ENCODE measurements around the gene C5. TPM values are rescaled to one million over a fixed set of nuclear protein-coding genes. Genes with fewer than 3 reads are reported as not detected.

The C5 gene
- total and polyA plus RNA-seq, 2 experiments from 2014 or later = 0.31 TPM; not detected in 1

- no peaks in the 10 kb centered on the region for H3K9me2 ChIP-seq (ENCODE audit: insufficient read depth)
- H3K27ac Mint-ChIP-seq = no peak overlapping the region
- H3K27me3 ChIP-seq (ENCODE audit: insufficient read depth) = no peaks in the 10 kb centered on the region
- H3K36me3 ChIP-seq (ENCODE audit: insufficient read depth) = no peaks in the 10 kb centered on the region
- no peak overlapping the region for H3K4me2 ChIP-seq
- no peaks in the 10 kb centered on the region for H3K79me2 ChIP-seq (replicated peaks; ENCODE audit: insufficient read depth)
- H2AFZ ChIP-seq = 0 out of 2 replicates have a peak overlapping the region, but pooled peaks have one; percentile 52
- no peak overlapping the region for H3K27ac ChIP-seq (ENCODE audit: low read depth)
- no peak for DNase-seq (ENCODE audit: low spot score)
- H3K4me1 Mint-ChIP-seq = peaks cover 44% of the 10 kb centered on the region
- no peaks in the 10 kb centered on the region for H4K20me1 ChIP-seq (replicated peaks; ENCODE audit: insufficient read depth)
- ATAC-seq = peak; percentile 18; the same call in 2 of the 3 replicates
- 0 out of 3 replicates have a peak, but pooled peaks cover 4% of the 10 kb centered on the region for H3K9me3 Mint-ChIP-seq
- TF ChIP-seq EZH2phosphoT487 (IDR thresholded peaks at IDR 0.05; ENCODE audit: unreplicated experiment) (no peak), EZH2 (IDR thresholded peaks at IDR 0.05; ENCODE audit: low read depth, unreplicated experiment) (no peak), ETS1 (IDR thresholded peaks at IDR 0.05) (no peak), POLR2AphosphoS5 (IDR thresholded peaks at IDR 0.05; ENCODE audit: low read depth) (no peak), STAT1 (IDR thresholded peaks at IDR 0.05; ENCODE audit: unreplicated experiment) (no peak), ZNF114 (CRISPR knock-in tag; IDR thresholded peaks at IDR 0.05) (no peak), CTCF (conservative IDR thresholded peaks at IDR 0.05; ENCODE audit: low read depth in 2 of 2) (no peak)
- TF ChIP-seq, protein P1, sequence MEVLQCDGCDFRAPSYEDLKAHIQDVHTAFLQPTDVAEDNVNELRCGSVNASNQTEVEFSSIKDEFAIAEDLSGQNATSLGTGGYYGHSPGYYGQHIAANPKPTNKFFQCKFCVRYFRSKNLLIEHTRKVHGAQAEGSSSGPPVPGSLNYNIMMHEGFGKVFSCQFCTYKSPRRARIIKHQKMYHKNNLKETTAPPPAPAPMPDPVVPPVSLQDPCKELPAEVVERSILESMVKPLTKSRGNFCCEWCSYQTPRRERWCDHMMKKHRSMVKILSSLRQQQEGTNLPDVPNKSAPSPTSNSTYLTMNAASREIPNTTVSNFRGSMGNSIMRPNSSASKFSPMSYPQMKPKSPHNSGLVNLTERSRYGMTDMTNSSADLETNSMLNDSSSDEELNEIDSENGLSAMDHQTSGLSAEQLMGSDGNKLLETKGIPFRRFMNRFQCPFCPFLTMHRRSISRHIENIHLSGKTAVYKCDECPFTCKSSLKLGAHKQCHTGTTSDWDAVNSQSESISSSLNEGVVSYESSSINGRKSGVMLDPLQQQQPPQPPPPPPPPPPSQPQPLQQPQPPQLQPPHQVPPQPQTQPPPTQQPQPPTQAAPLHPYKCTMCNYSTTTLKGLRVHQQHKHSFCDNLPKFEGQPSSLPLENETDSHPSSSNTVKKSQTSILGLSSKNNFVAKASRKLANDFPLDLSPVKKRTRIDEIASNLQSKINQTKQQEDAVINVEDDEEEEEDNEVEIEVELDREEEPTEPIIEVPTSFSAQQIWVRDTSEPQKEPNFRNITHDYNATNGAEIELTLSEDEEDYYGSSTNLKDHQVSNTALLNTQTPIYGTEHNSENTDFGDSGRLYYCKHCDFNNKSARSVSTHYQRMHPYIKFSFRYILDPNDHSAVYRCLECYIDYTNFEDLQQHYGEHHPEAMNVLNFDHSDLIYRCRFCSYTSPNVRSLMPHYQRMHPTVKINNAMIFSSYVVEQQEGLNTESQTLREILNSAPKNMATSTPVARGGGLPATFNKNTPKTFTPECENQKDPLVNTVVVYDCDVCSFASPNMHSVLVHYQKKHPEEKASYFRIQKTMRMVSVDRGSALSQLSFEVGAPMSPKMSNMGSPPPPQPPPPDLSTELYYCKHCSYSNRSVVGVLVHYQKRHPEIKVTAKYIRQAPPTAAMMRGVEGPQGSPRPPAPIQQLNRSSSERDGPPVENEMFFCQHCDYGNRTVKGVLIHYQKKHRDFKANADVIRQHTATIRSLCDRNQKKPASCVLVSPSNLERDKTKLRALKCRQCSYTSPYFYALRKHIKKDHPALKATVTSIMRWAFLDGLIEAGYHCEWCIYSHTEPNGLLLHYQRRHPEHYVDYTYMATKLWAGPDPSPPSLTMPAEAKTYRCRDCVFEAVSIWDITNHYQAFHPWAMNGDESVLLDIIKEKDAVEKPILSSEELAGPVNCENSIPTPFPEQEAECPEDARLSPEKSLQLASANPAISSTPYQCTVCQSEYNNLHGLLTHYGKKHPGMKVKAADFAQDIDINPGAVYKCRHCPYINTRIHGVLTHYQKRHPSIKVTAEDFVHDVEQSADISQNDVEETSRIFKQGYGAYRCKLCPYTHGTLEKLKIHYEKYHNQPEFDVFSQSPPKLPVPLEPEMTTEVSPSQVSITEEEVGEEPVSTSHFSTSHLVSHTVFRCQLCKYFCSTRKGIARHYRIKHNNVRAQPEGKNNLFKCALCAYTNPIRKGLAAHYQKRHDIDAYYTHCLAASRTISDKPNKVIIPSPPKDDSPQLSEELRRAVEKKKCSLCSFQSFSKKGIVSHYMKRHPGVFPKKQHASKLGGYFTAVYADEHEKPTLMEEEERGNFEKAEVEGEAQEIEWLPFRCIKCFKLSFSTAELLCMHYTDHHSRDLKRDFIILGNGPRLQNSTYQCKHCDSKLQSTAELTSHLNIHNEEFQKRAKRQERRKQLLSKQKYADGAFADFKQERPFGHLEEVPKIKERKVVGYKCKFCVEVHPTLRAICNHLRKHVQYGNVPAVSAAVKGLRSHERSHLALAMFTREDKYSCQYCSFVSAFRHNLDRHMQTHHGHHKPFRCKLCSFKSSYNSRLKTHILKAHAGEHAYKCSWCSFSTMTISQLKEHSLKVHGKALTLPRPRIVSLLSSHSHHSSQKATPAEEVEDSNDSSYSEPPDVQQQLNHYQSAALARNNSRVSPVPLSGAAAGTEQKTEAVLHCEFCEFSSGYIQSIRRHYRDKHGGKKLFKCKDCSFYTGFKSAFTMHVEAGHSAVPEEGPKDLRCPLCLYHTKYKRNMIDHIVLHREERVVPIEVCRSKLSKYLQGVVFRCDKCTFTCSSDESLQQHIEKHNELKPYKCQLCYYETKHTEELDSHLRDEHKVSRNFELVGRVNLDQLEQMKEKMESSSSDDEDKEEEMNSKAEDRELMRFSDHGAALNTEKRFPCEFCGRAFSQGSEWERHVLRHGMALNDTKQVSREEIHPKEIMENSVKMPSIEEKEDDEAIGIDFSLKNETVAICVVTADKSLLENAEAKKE (CRISPR knock-in tag; IDR thresholded peaks at IDR 0.05) = no peak
- TF ChIP-seq, protein P2, sequence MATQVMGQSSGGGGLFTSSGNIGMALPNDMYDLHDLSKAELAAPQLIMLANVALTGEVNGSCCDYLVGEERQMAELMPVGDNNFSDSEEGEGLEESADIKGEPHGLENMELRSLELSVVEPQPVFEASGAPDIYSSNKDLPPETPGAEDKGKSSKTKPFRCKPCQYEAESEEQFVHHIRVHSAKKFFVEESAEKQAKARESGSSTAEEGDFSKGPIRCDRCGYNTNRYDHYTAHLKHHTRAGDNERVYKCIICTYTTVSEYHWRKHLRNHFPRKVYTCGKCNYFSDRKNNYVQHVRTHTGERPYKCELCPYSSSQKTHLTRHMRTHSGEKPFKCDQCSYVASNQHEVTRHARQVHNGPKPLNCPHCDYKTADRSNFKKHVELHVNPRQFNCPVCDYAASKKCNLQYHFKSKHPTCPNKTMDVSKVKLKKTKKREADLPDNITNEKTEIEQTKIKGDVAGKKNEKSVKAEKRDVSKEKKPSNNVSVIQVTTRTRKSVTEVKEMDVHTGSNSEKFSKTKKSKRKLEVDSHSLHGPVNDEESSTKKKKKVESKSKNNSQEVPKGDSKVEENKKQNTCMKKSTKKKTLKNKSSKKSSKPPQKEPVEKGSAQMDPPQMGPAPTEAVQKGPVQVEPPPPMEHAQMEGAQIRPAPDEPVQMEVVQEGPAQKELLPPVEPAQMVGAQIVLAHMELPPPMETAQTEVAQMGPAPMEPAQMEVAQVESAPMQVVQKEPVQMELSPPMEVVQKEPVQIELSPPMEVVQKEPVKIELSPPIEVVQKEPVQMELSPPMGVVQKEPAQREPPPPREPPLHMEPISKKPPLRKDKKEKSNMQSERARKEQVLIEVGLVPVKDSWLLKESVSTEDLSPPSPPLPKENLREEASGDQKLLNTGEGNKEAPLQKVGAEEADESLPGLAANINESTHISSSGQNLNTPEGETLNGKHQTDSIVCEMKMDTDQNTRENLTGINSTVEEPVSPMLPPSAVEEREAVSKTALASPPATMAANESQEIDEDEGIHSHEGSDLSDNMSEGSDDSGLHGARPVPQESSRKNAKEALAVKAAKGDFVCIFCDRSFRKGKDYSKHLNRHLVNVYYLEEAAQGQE (IDR thresholded peaks at IDR 0.05; ENCODE audit: unreplicated experiment) = no peak
- no peak overlapping the region for H3K4me3 ChIP-seq
- peaks cover 36% of the 10 kb centered on the region for H3K4me1 ChIP-seq (ENCODE audit: insufficient read depth)
- H3K36me3 Mint-ChIP-seq (ENCODE audit: low read depth) = 0 out of 3 replicates have a peak, but pooled peaks cover 4% of the 10 kb centered on the region
- no peaks in the 10 kb centered on the region for H3F3A ChIP-seq (replicated peaks; ENCODE audit: low read depth)
- peaks cover 7% of the 10 kb centered on the region for H3K27me3 Mint-ChIP-seq (ENCODE audit: insufficient read depth, low read depth, poor library complexity)
- H3K4me3 Mint-ChIP-seq = no peak overlapping the region
Measured at GRCh38 chr9:120919843-120920805, 130.0 kb downstream of the C5 start.

Measured in GM23338 (cell line).